Nephron (organoid): Measurements from ENCODE around the gene CREB5.

ENCODE experiments used
- H3K27ac Mint-ChIP-seq, 3 experiments: 2 replicates each; pipeline ENCODE4 v1.8.0; 2020; ENCODE audit warnings: mixed read lengths in 3 of 3, mild to moderate bottlenecking in 2 of 3, moderate library complexity in 1 of 3
- H3K27me3 Mint-ChIP-seq: 2 replicates; pipeline ENCODE4 v1.8.0; 2021; ENCODE audit warnings: low read depth, mild to moderate bottlenecking, moderate library complexity, mixed read lengths
- H3K36me3 Mint-ChIP-seq: 2 replicates; pipeline ENCODE4 v1.8.0; 2020; ENCODE audit warnings: low read depth, mixed read lengths
- H3K4me1 Mint-ChIP-seq: 2 replicates; pipeline ENCODE4 v1.8.0; 2020; ENCODE audit warnings: mixed read lengths
- H3K4me3 Mint-ChIP-seq, 3 experiments: 2 replicates each; pipeline ENCODE4 v1.8.0; 2020; ENCODE audit warnings: mild to moderate bottlenecking in 3 of 3, mixed read lengths in 3 of 3, moderate library complexity in 2 of 3
- H3K9me3 Mint-ChIP-seq: 2 replicates; pipeline ENCODE4 v1.8.0; 2020; ENCODE audit warnings: mixed read lengths
- CTCF ChIP-seq, 3 experiments: fragments of 200-600 bp; sonication (generic); IDR thresholded peaks; one replicate each; pipeline ENCODE4 v1.5.0; 2021; ENCODE audit warnings: antibody characterized with exemption in 3 of 3; ENCODE audit not compliant: unreplicated experiment in 3 of 3

Gene CREB5

GRCh38 chr7:28477041-28477442 lies 64.7 kb downstream of the CREB5 start:
- Mint-ChIP-seq H3K27me3 (no peaks in the 10 kb centered on the region), H3K36me3 (no peaks in the 10 kb centered on the region), H3K4me1 (peaks cover 55% of the 10 kb centered on the region), H3K9me3 (no peaks in the 10 kb centered on the region), H3K4me3 (no peak overlapping the region), H3K27ac (peak overlapping the region in 1 of 3 experiments; percentile 7)
- TF ChIP-seq CTCF (IDR thresholded peaks at IDR 0.05; ENCODE audit: unreplicated experiment in 3 of 3), result no peak

GRCh38 chr7:28478656-28479055 lies 66.3 kb downstream of the CREB5 start:
- TF ChIP-seq CTCF (IDR thresholded peaks at IDR 0.05; ENCODE audit: unreplicated experiment in 3 of 3), result no peak
- Mint-ChIP-seq H3K9me3 (no peaks in the 10 kb centered on the region), H3K27ac (peak overlapping the region in 1 of 3 experiments; percentile 17), H3K36me3 (no peaks in the 10 kb centered on the region), H3K27me3 (no peaks in the 10 kb centered on the region), H3K4me1 (peaks cover 66% of the 10 kb centered on the region), H3K4me3 (no peak overlapping the region)

- TF ChIP-seq CTCF (IDR thresholded peaks at IDR 0.05; ENCODE audit: unreplicated experiment in 3 of 3), result no peak
- peaks cover 58% of the 10 kb centered on the region for H3K4me1 Mint-ChIP-seq
- no peaks in the 10 kb centered on the region for H3K9me3 Mint-ChIP-seq
- H3K27me3 Mint-ChIP-seq, result no peaks in the 10 kb centered on the region
- peak overlapping the region in 2 of 3 experiments; percentile 84 to 88 for H3K27ac Mint-ChIP-seq
- no peaks in the 10 kb centered on the region for H3K36me3 Mint-ChIP-seq
- H3K4me3 Mint-ChIP-seq, result no peak overlapping the region
Measured at GRCh38 chr7:28479507-28479947, 67.2 kb downstream of the CREB5 start.

GRCh38 chr7:28480595-28480994 lies 68.3 kb downstream of the CREB5 start:
- Mint-ChIP-seq H3K4me1 (peaks cover 52% of the 10 kb centered on the region), H3K36me3 (no peaks in the 10 kb centered on the region), H3K27ac (peak overlapping the region; percentile 40 to 88 (median 84)), H3K9me3 (no peaks in the 10 kb centered on the region), H3K27me3 (no peaks in the 10 kb centered on the region), H3K4me3 (peak overlapping the region; percentile 10 to 60 (median 28))
- TF ChIP-seq CTCF (IDR thresholded peaks at IDR 0.05; ENCODE audit: unreplicated experiment in 3 of 3), result no peak

- peaks cover 49% of the 10 kb centered on the region for H3K4me1 Mint-ChIP-seq
- H3K9me3 Mint-ChIP-seq, result no peaks in the 10 kb centered on the region
- peak overlapping the region; percentile 40 to 88 (median 84) for H3K27ac Mint-ChIP-seq
- H3K4me3 Mint-ChIP-seq, result peak overlapping the region; percentile 10 to 60 (median 29)
- no peaks in the 10 kb centered on the region for H3K36me3 Mint-ChIP-seq
- TF ChIP-seq CTCF (IDR thresholded peaks at IDR 0.05; ENCODE audit: unreplicated experiment in 3 of 3), result no peak
- H3K27me3 Mint-ChIP-seq, result no peaks in the 10 kb centered on the region
Measured at GRCh38 chr7:28481091-28481926, 69.0 kb downstream of the CREB5 start.

GRCh38 chr7:28483112-28483511 lies 70.8 kb downstream of the CREB5 start:
- TF ChIP-seq CTCF (IDR thresholded peaks at IDR 0.05; ENCODE audit: unreplicated experiment in 3 of 3), result no peak
- Mint-ChIP-seq H3K27me3 (no peaks in the 10 kb centered on the region), H3K9me3 (no peaks in the 10 kb centered on the region), H3K27ac (peak overlapping the region; percentile 10 to 90 (median 34)), H3K36me3 (no peaks in the 10 kb centered on the region), H3K4me1 (peaks cover 49% of the 10 kb centered on the region), H3K4me3 (no peak overlapping the region)
